Embryonic facial prominence (tissue), 1 donor: ENCODE results near the gene OTC.

Source experiments
- DNase-seq: peaks from one replicate; pipeline ENCODE4 v3.0.0-alpha.2; 2016; ENCODE audit errors: extremely low spot score

The OTC gene

GRCh38 chrX:38468563-38469157, 116.3 kb downstream of the OTC start:
- no peak for DNase-seq
